Measurements from ENCODE around the gene CASP14.

- TF ChIP-seq CTCF (IDR thresholded peaks at IDR 0.05) (no peak), ZFX (IDR thresholded peaks at IDR 0.05; ENCODE audit: borderline replicate concordance) (no peak)
Observed at GRCh38 chr19:15096223-15096622, 46.9 kb downstream of the CASP14 start.

Measured in 22Rv1 (cell line).